H1 (cell line): ENCODE measurements around the gene RSU1. TPM values are rescaled to one million over a fixed set of nuclear protein-coding genes. Genes with fewer than 3 reads are reported as not detected.

Source experiments
- CTCF ChIA-PET: fragments of 300-600 bp; sonication (Branson Sonifier 250); formaldehyde crosslinking; loops from one replicate; lab custom pipeline; 2021; ENCODE audit not compliant: partially characterized antibody; lab: Charles Lee
- POLR2A ChIA-PET: fragments of 300-600 bp; sonication (Branson Sonifier 250); formaldehyde crosslinking; loops from one replicate; lab custom pipeline; 2021; ENCODE audit warnings: inconsistent platforms; ENCODE audit not compliant: partially characterized antibody; lab: Charles Lee
- DNase-seq, 2 experiments: peaks; one replicate each; pipeline versions ENCODE4 v3.0.0 to v3.0.0-alpha.2; 2010 to 2022; ENCODE audit warnings: low spot score in 2 of 2, low read depth in 1 of 2, mixed read lengths in 1 of 2
- FAIRE-seq: peaks from 2 replicates; lab custom pipeline; 2011; peaks lifted over from hg19 to GRCh38; lab: Jason Lieb, UNC
- H2AFZ ChIP-seq: 2 replicates; pipeline ENCODE4 v1.8.1; 2012; ENCODE audit warnings: low read length, inconsistent platforms
- H2AK5ac ChIP-seq: 2 replicates; pipeline ENCODE4 v1.6.1; 2013; ENCODE audit warnings: low read depth, low read length
- H2BK120ac ChIP-seq: replicated peaks from 2 replicates; pipeline ENCODE3; 2013; ENCODE audit warnings: low read depth, low read length, inconsistent platforms
- H2BK12ac ChIP-seq: 2 replicates; pipeline ENCODE4 v1.6.1; 2013; ENCODE audit warnings: low read depth, low read length
- H2BK15ac ChIP-seq: 2 replicates; pipeline ENCODE4 v1.6.1; 2013; ENCODE audit warnings: low read length
- H2BK20ac ChIP-seq: 2 replicates; pipeline ENCODE4 v1.6.1; 2013; ENCODE audit warnings: low read length
- H2BK5ac ChIP-seq: 2 replicates; pipeline ENCODE4 v1.6.1; 2013; ENCODE audit warnings: low read depth, low read length
- H3K14ac ChIP-seq: 2 replicates; pipeline ENCODE4 v1.6.1; 2013; ENCODE audit warnings: inconsistent platforms; ENCODE audit not compliant: insufficient read length
- H3K18ac ChIP-seq: 2 replicates; pipeline ENCODE4 v1.6.1; 2013; ENCODE audit warnings: low read length; ENCODE audit errors: extremely low read depth
- H3K23ac ChIP-seq: 2 replicates; pipeline ENCODE4 v1.6.1; 2013; ENCODE audit warnings: inconsistent platforms; ENCODE audit not compliant: insufficient read length
- H3K23me2 ChIP-seq: 2 replicates; pipeline ENCODE4 v1.6.1; 2013; ENCODE audit warnings: low read depth, low read length
- H3K27ac ChIP-seq: 2 replicates; pipeline ENCODE4 v1.6.1; 2011; ENCODE audit warnings: low read depth, low read length, inconsistent platforms
- H3K27me3 ChIP-seq, 4 experiments: replicated peaks in 1 of 4; 1 replicate in 1 of 4; 2 replicates in 3 of 4; pipeline versions ENCODE4 v1.6.1 to v1.8.1; 2011 to 2013; ENCODE audit warnings: low read length in 3 of 4, mild to moderate bottlenecking in 3 of 4, inconsistent platforms in 2 of 4, mixed read lengths in 2 of 4, moderate library complexity in 1 of 4; ENCODE audit not compliant: control insufficient read depth in 3 of 4, insufficient read depth in 3 of 4; ENCODE audit errors: extremely low read depth in 1 of 4
- H3K36me3 ChIP-seq, 4 experiments: 2 replicates each; pipeline versions ENCODE4 v1.6.1 to v1.8.1; 2011 to 2013; ENCODE audit warnings: mild to moderate bottlenecking in 4 of 4, low read length in 3 of 4, moderate library complexity in 2 of 4, control low read depth in 1 of 4, inconsistent platforms in 1 of 4; ENCODE audit not compliant: insufficient read depth in 4 of 4, control insufficient read depth in 2 of 4
- H3K4ac ChIP-seq: replicated peaks from 2 replicates; pipeline ENCODE3; 2013; ENCODE audit warnings: low read length, low read depth, mixed read lengths, inconsistent platforms; ENCODE audit not compliant: insufficient read length
- H3K4me1 ChIP-seq, 4 experiments: replicated peaks in 1 of 4; 1 replicate in 1 of 4; 2 replicates in 3 of 4; pipeline versions ENCODE4 v1.6.1 to v1.8.1; 2011 to 2013; ENCODE audit warnings: low read length in 3 of 4, inconsistent platforms in 2 of 4, mixed read lengths in 1 of 4; ENCODE audit not compliant: insufficient read depth in 4 of 4, control insufficient read depth in 3 of 4
- H3K4me2 ChIP-seq, 2 experiments: 2 replicates each; pipeline versions ENCODE4 v1.6.1 to v1.8.1; 2011 to 2013; ENCODE audit warnings: low read depth in 2 of 2, low read length in 2 of 2, control low read depth in 1 of 2, inconsistent platforms in 1 of 2, mild to moderate bottlenecking in 1 of 2; ENCODE audit not compliant: insufficient read depth in 1 of 2
- H3K4me3 ChIP-seq, 4 experiments: fragments of 200-600, 300-600 bp in 1 of 4; sonication (generic), shearing (Covaris generic), sonication (Bioruptor Twin) in 1 of 4; 2 replicates each; pipeline versions ENCODE4 v1.5.1 to v1.8.1; 2011 to 2016; ENCODE audit warnings: low read length in 4 of 4, low read depth in 3 of 4, control low read depth in 2 of 4, inconsistent platforms in 2 of 4, mild to moderate bottlenecking in 2 of 4, mixed read lengths in 1 of 4, moderate library complexity in 1 of 4; ENCODE audit not compliant: insufficient read depth in 2 of 4; ENCODE audit errors: extremely low read depth in 1 of 4
- H3K56ac ChIP-seq: replicated peaks from 2 replicates; pipeline ENCODE3; 2013; ENCODE audit warnings: low read depth, mild to moderate bottlenecking, mixed read lengths, low read length, inconsistent platforms; ENCODE audit not compliant: insufficient read length
- H3K79me1 ChIP-seq: 2 replicates; pipeline ENCODE4 v1.6.1; 2013; ENCODE audit warnings: low read depth, low read length, control low read depth
- H3K79me2 ChIP-seq, 2 experiments: 2 replicates each; pipeline versions ENCODE4 v1.6.1 to v1.8.1; 2012 to 2013; ENCODE audit warnings: low read length in 2 of 2, mild to moderate bottlenecking in 2 of 2, inconsistent platforms in 1 of 2; ENCODE audit not compliant: insufficient read depth in 2 of 2, control insufficient read depth in 1 of 2
- H3K9ac ChIP-seq, 4 experiments: replicated peaks in 1 of 4; 1 replicate in 1 of 4; 2 replicates in 3 of 4; pipeline versions ENCODE4 v1.6.1 to v1.8.1; 2011 to 2013; ENCODE audit warnings: low read depth in 3 of 4, low read length in 3 of 4, control low read depth in 2 of 4, mild to moderate bottlenecking in 2 of 4, moderate library complexity in 2 of 4, inconsistent platforms in 1 of 4; ENCODE audit errors: extremely low read depth in 1 of 4
- H3K9me3 ChIP-seq, 2 experiments: 2 replicates each; pipeline versions ENCODE4 v1.6.1 to v1.8.1; 2012 to 2013; ENCODE audit warnings: mild to moderate bottlenecking in 2 of 2, moderate library complexity in 2 of 2, control low read depth in 1 of 2, inconsistent platforms in 1 of 2, low read depth in 1 of 2, low read length in 1 of 2, mixed read lengths in 1 of 2; ENCODE audit not compliant: insufficient read depth in 2 of 2
- H4K20me1 ChIP-seq, 2 experiments: replicated peaks in 1 of 2; 2 replicates each; pipeline versions ENCODE3 to v1.8.1; 2011 to 2013; ENCODE audit warnings: inconsistent platforms in 2 of 2, low read length in 2 of 2, mild to moderate bottlenecking in 1 of 2; ENCODE audit not compliant: insufficient read depth in 2 of 2, control insufficient read depth in 1 of 2
- H4K5ac ChIP-seq: 2 replicates; pipeline ENCODE4 v1.6.1; 2013; ENCODE audit warnings: low read length, low read depth, mixed read lengths, inconsistent platforms; ENCODE audit not compliant: insufficient read length
- H4K8ac ChIP-seq: 2 replicates; pipeline ENCODE4 v1.8.0; 2013; ENCODE audit warnings: mild to moderate bottlenecking, moderate library complexity, low read length, inconsistent platforms; ENCODE audit not compliant: insufficient read depth; ENCODE audit errors: extremely low read depth
- H4K91ac ChIP-seq: replicated peaks from 2 replicates; pipeline ENCODE3; 2013; ENCODE audit warnings: low read length, mixed read lengths, inconsistent platforms; ENCODE audit not compliant: insufficient read length
- ATF2 ChIP-seq: IDR thresholded peaks from 2 replicates; pipeline ENCODE4 v1.6.1; 2012; ENCODE audit warnings: low read length, inconsistent platforms
- CBX8 ChIP-seq: fragments of 300-800, 300-1000 bp; sonication (generic); IDR thresholded peaks from 2 replicates; pipeline ENCODE4 v1.7.1; 2016; ENCODE audit warnings: low read depth, low read length, borderline replicate concordance
- CTCF ChIP-seq, 3 experiments: IDR thresholded peaks; 1 replicate in 2 of 3; 2 replicates in 1 of 3; pipeline versions ENCODE4 v1.5.1 to v1.6.1; 2011; ENCODE audit warnings: low read length in 3 of 3, mild to moderate bottlenecking in 3 of 3, inconsistent platforms in 2 of 3, low read depth in 1 of 3, moderate library complexity in 1 of 3; ENCODE audit not compliant: insufficient read depth in 1 of 3; ENCODE audit errors: control extremely low read depth in 1 of 3
- JUN ChIP-seq: IDR thresholded peaks from 2 replicates; pipeline ENCODE4 v1.6.1; 2011; ENCODE audit warnings: low read depth, mild to moderate bottlenecking, improper control_type of control experiment, low read length
- KDM5A ChIP-seq: fragments of 200-600 bp; IDR thresholded peaks from 2 replicates; pipeline ENCODE4 v1.7.1; 2012; ENCODE audit warnings: mild to moderate bottlenecking, low read length, inconsistent platforms, mixed read lengths
- NANOG ChIP-seq: IDR thresholded peaks from 2 replicates; pipeline ENCODE4 v1.6.1; 2011; ENCODE audit warnings: low read length, low read depth, mild to moderate bottlenecking, inconsistent platforms; ENCODE audit not compliant: insufficient read depth, poor library complexity, severe bottlenecking
- PHF8 ChIP-seq: fragments of 200-600 bp; sonication (generic); conservative IDR thresholded peaks from 2 replicates; pipeline ENCODE4 v1.7.1; 2012; ENCODE audit warnings: low read depth, mild to moderate bottlenecking, inconsistent platforms, low read length, moderate library complexity
- SIX5 ChIP-seq: IDR thresholded peaks from 2 replicates; pipeline ENCODE4 v1.6.1; 2011; ENCODE audit warnings: mild to moderate bottlenecking, low read depth, low read length
- SP2 ChIP-seq: IDR thresholded peaks from 2 replicates; pipeline ENCODE4 v1.6.1; 2012; ENCODE audit warnings: mild to moderate bottlenecking, low read length, inconsistent platforms
- SP4 ChIP-seq: IDR thresholded peaks from 2 replicates; pipeline ENCODE4 v1.6.1; 2012; ENCODE audit warnings: low read length, inconsistent platforms
- WGBS, 2 experiments: shearing (Covaris generic) in 1 of 2; methylation state at CpG; one replicate each; pipeline versions ENCODE4 v1.1.6 to v1.1.7; 2013 to 2015; ENCODE audit warnings: low lambda C conversion rate in 2 of 2, mixed read lengths in 2 of 2, inconsistent platforms in 1 of 2, low coverage in 1 of 2, missing lambda C conversion rate in 1 of 2; ENCODE audit not compliant: insufficient replicate concordance in 2 of 2, insufficient coverage in 1 of 2, insufficient read length in 1 of 2; ENCODE audit errors: extremely low coverage in 1 of 2, missing lambda C conversion rate in 1 of 2; 5-methylcytosine and 5-hydroxymethylcytosine counted together
- polyA plus RNA-seq, 7 experiments: library from polyadenylated mRNA; depleted of rRNA in 3 of 7; stranded (reverse) in 5 of 7; unstranded in 2 of 7; fragments of >200 nt in 5 of 7; fragments of 200-250 nt in 2 of 7; gene quantifications; 1 replicate in 5 of 7; 2 replicates in 1 of 7; 4 replicates in 1 of 7; pipeline versions ENCODE4 v1.2.1 to v1.2.3, GENCODE V29; 2011 to 2013; ENCODE audit warnings: missing spikeins in 2 of 7, mixed read lengths in 2 of 7
- total RNA-seq: library from RNA; stranded (reverse); fragmentation: NEBNext Ultra II Directional; extraction: Animal tissue kit (Norgen Biotek cat#: 25700); gene quantifications from 2 replicates; pipeline ENCODE4 v1.2.1, GENCODE V29; 2021

Gene RSU1
- total and polyA plus RNA-seq, 2 of the 8 experiments (the other 6 are each of a cell fraction or from before 2014, with no cell fraction given): 50.0 to 68.2 TPM

- ChIA-PET CTCF (interaction anchor here (0.6 kb wide), 1 partner anchor 1413 kb away, joined by 3 read pairs; no protein-coding TSS in a partner anchor), POLR2A (no interaction called here)
- Histone ChIP-seq H2AFZ (no peak overlapping the region), H2BK5ac (no peak overlapping the region), H2BK12ac (no peak overlapping the region), H3K14ac (no peak overlapping the region), H3K4ac (no peak overlapping the region), H3K23me2 (peaks cover 6% of the 10 kb centered on the region; the same call in 1 of the 2 replicates), H3K79me2 (peaks cover 0 to 12% of the 10 kb centered on the region in 2 experiments; a peak in 2 of 4 replicates), H3K56ac (no peak overlapping the region), H2BK20ac (no peak overlapping the region), H4K20me1 (peaks cover 0 to 2% of the 10 kb centered on the region in 2 experiments), H4K91ac (no peak overlapping the region), H3K9me3 (peaks cover 20 to 23% of the 10 kb centered on the region in 2 experiments), H2BK15ac (no peak overlapping the region), H3K4me3 (no peak overlapping the region), H3K4me1 (peaks cover 0 to 3% (median 0%) of the 10 kb centered on the region in 4 experiments; a peak in 1 of 7 replicates), H3K79me1 (no peaks in the 10 kb centered on the region), H3K36me3 (no peaks in the 10 kb centered on the region; a peak in 1 of 8 replicates), H3K9ac (no peak overlapping the region), H2BK120ac (no peak overlapping the region), H4K5ac (no peak overlapping the region), H3K23ac (no peak overlapping the region), H3K18ac (no peak overlapping the region), H3K27ac (no peak overlapping the region), H3K4me2 (no peak overlapping the region), H2AK5ac (no peak overlapping the region), H4K8ac (no peak overlapping the region), H3K27me3 (no peaks in the 10 kb centered on the region; a peak in 1 of 7 replicates)
- WGBS, 2 experiments: 88% methylated on average over 5 of the region's 5 CpGs; no CpG with 5 or more reads in 1 of the 2 experiments
- DNase-seq (no peak), FAIRE-seq (no peak)
- no peak for TF ChIP-seq CTCF (IDR thresholded peaks at IDR 0.05; ENCODE audit: control extremely low read depth in 1 of 3, insufficient read depth in 1 of 3, low read depth in 1 of 3, low read length in 3 of 3)
- no peak for TF ChIP-seq SIX5
- no peak for TF ChIP-seq PHF8
- no peak for TF ChIP-seq KDM5A
- no peak for TF ChIP-seq NANOG
- TF ChIP-seq SP2: no peak
- TF ChIP-seq SP4: no peak
- no peak for TF ChIP-seq ATF2
- TF ChIP-seq JUN: no peak
- no peak for TF ChIP-seq CBX8
These were observed 3.2 kb upstream of the RSU1 start for GRCh38 chr10:16820421-16820820.
